ENCODE measurements around the gene PRKCH.

GRCh38 chr14:61561657-61562276, 240.4 kb downstream of the PRKCH start:
- TF ChIP-seq, protein P1, sequence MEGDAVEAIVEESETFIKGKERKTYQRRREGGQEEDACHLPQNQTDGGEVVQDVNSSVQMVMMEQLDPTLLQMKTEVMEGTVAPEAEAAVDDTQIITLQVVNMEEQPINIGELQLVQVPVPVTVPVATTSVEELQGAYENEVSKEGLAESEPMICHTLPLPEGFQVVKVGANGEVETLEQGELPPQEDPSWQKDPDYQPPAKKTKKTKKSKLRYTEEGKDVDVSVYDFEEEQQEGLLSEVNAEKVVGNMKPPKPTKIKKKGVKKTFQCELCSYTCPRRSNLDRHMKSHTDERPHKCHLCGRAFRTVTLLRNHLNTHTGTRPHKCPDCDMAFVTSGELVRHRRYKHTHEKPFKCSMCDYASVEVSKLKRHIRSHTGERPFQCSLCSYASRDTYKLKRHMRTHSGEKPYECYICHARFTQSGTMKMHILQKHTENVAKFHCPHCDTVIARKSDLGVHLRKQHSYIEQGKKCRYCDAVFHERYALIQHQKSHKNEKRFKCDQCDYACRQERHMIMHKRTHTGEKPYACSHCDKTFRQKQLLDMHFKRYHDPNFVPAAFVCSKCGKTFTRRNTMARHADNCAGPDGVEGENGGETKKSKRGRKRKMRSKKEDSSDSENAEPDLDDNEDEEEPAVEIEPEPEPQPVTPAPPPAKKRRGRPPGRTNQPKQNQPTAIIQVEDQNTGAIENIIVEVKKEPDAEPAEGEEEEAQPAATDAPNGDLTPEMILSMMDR (conservative IDR thresholded peaks at IDR 0.05; ENCODE audit: low read length) = no peak
- no peak for TF ChIP-seq EZH2phosphoT487 (IDR thresholded peaks at IDR 0.05; ENCODE audit: borderline replicate concordance)

Data from Loucy (cell line).